HFFc6 (cell line): Measurements from ENCODE around the gene NLGN1. TPM values are rescaled to one million over a fixed set of nuclear protein-coding genes. Genes with fewer than 3 reads are reported as not detected.

Experiments used
- DNase-seq: peaks from one replicate; pipeline ENCODE4 v3.0.0-alpha.2; 2018
- H3K27ac Mint-ChIP-seq: 2 replicates; pipeline ENCODE4 v1.8.0; 2020; ENCODE audit warnings: mild to moderate bottlenecking, mixed read lengths
- H3K27me3 Mint-ChIP-seq: 2 replicates; pipeline ENCODE4 v1.8.0; 2021; ENCODE audit warnings: mild to moderate bottlenecking, moderate library complexity, mixed read lengths; ENCODE audit not compliant: insufficient read depth
- H3K36me3 Mint-ChIP-seq: 2 replicates; pipeline ENCODE4 v1.8.0; 2021; ENCODE audit warnings: low read depth, mixed read lengths
- H3K4me1 Mint-ChIP-seq: 2 replicates; pipeline ENCODE4 v1.8.0; 2020; ENCODE audit warnings: low read depth, mixed read lengths
- H3K4me3 Mint-ChIP-seq: 2 replicates; pipeline ENCODE4 v1.8.0; 2020; ENCODE audit warnings: mild to moderate bottlenecking, moderate library complexity, mixed read lengths
- H3K9me3 Mint-ChIP-seq: 2 replicates; pipeline ENCODE4 v1.8.0; 2020; ENCODE audit warnings: mild to moderate bottlenecking, mixed read lengths
- total RNA-seq, 6 experiments: library from RNA; stranded (reverse); fragmentation: NEBNext Ultra II Directional; extraction: Animal tissue kit (Norgen Biotek cat#: 25700); gene quantifications; 2 replicates in 1 of 6; 3 replicates in 5 of 6; pipeline ENCODE4 v1.2.3, GENCODE V29; 2021
- TF ChIP-seq, protein P1 (sequence below): fragments of 200-600 bp; sonication (generic); IDR thresholded peaks from 2 replicates; pipeline ENCODE4 v1.5.0; 2021; ENCODE audit warnings: antibody characterized with exemption, mild to moderate bottlenecking

Gene NLGN1
- total RNA-seq, 6 experiments from 2014 or later, result 10.0 to 17.2 (median 15.7) TPM

DNA sequence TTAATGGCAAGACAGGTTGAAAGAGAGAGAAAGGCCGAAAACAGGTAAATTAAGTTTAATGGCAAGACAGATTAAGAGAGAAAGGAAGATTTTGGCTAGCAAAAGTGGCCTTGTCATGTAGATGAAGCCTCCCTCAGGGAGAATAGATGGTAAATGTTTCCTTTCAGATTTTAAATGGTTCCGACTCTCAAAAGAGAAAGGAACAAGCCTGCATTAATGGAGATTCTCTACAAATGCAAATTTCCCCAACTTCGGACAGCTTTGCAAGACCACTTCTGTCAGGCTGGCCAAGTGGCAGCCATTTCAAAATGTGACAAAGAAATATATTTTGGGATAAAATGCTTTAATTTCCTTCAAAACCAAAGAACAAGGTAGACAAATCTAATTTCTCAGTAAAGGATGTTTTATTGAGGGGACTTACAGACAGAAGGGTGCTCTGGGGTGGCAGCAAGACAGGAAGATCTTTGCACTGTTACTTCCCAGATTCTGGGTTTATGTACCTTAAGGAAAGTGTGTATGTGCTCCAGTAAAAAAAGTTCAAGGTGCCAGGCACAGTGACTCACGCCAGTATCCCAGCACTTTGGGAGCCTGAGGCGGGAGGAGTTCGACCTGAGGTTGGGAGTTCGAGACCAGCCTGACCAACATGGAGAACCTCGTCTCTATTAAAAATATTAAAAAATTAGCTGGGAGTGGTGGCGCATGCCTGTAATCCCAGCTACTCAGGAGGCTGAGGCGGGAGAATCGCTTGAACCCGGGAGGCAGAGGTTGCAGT is 835.3 kb downstream of the NLGN1 start:
- no peak for DNase-seq
- H3K4me1 Mint-ChIP-seq, result peaks cover 6% of the 10 kb centered on the region; the same call in 1 of the 2 replicates
- no peaks in the 10 kb centered on the region for H3K27me3 Mint-ChIP-seq
- no peak overlapping the region for H3K4me3 Mint-ChIP-seq
- TF ChIP-seq, protein P1, sequence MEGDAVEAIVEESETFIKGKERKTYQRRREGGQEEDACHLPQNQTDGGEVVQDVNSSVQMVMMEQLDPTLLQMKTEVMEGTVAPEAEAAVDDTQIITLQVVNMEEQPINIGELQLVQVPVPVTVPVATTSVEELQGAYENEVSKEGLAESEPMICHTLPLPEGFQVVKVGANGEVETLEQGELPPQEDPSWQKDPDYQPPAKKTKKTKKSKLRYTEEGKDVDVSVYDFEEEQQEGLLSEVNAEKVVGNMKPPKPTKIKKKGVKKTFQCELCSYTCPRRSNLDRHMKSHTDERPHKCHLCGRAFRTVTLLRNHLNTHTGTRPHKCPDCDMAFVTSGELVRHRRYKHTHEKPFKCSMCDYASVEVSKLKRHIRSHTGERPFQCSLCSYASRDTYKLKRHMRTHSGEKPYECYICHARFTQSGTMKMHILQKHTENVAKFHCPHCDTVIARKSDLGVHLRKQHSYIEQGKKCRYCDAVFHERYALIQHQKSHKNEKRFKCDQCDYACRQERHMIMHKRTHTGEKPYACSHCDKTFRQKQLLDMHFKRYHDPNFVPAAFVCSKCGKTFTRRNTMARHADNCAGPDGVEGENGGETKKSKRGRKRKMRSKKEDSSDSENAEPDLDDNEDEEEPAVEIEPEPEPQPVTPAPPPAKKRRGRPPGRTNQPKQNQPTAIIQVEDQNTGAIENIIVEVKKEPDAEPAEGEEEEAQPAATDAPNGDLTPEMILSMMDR, result no peak
- no peaks in the 10 kb centered on the region for H3K9me3 Mint-ChIP-seq
- H3K27ac Mint-ChIP-seq, result no peak overlapping the region
- H3K36me3 Mint-ChIP-seq, result no peaks in the 10 kb centered on the region

DNA sequence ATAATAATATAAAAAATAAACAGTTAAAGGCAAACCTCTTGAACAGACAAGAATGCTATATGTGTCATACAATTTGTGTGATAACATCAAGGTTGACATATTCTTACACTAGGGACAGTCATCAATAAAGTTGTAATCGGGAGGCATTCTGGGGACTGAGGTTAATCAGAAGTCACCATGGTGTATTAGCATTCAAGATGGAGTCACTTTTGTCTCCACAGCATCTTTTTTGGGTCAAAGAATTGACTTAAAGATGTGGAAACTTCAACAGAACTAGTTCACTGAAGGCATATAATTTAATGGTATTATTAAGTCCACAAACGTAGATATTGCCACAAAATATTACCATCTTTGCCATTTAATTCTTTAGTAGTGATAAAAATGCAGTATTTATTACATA is 836.0 kb downstream of the NLGN1 start:
- no peaks in the 10 kb centered on the region for H3K9me3 Mint-ChIP-seq
- TF ChIP-seq, protein P1, result no peak

DNA sequence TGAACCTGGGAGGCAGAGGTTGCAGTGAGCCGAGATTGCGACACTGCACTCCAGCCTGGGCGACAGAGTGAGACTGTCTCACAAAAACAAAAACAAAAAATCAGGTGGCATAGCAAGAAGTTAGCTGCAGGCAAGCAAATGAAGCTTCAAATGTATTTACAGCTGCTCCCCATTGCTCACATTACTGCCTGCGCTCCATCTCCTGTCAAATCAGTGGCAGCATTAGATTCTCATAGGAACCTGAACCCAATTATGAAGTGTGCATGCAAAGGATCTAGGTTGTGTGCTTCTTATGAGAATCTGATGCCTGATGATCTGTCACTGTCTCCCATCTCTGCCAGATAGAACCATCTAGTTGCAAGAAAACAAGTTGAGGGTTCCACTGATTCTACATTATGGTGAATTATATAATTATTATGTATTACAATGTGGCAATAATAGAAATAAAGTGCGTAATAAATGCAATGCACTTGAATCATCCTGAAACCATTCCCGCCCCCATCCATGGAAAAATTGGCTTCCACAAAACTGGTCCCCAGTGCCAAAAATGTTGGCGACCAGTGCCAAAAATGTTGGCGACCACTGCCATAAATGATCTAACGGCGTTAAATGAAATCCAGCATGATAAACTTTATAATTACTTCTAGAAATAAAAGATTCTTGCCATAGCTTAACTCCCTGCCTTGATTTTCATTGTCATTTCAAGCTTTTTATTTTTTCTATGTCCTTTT is 844.9 kb downstream of the NLGN1 start:
- no peaks in the 10 kb centered on the region; the same call in 1 of the 2 replicates for H3K4me1 Mint-ChIP-seq
- H3K27ac Mint-ChIP-seq, result no peak overlapping the region
- no peaks in the 10 kb centered on the region for H3K27me3 Mint-ChIP-seq
- H3K9me3 Mint-ChIP-seq, result no peaks in the 10 kb centered on the region
- H3K36me3 Mint-ChIP-seq, result no peaks in the 10 kb centered on the region
- DNase-seq, result no peak
- H3K4me3 Mint-ChIP-seq, result no peak overlapping the region
- TF ChIP-seq, protein P1, result no peak

More for the DNA sequence above, 836.0 kb downstream of the NLGN1 start:
- Mint-ChIP-seq H3K36me3 (no peaks in the 10 kb centered on the region), H3K4me1 (peaks cover 6% of the 10 kb centered on the region; the same call in 1 of the 2 replicates), H3K27me3 (no peaks in the 10 kb centered on the region), H3K4me3 (no peak overlapping the region), H3K27ac (no peak overlapping the region)
- DNase-seq, result no peak

DNA sequence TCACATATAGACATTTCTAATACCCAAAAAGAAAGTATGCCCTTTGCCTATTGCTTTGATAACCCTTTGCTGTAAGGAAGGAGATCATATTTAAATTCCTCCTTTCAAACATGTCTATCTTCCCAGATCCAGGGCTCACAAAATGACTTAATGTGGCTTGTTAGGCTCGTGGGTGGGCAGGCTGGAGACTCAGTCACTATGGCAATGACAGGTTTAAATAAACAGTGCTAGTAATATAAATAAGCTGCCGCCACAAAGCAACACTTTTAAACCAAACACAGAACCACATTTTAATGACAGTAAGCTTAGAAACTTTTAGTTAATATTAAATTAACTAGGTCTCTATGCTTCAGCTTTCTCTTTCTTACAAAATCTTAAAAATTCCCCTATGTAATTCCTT is 845.6 kb downstream of the NLGN1 start:
- Mint-ChIP-seq H3K4me1 (no peaks in the 10 kb centered on the region; the same call in 1 of the 2 replicates), H3K36me3 (no peaks in the 10 kb centered on the region), H3K4me3 (no peak overlapping the region), H3K27ac (no peak overlapping the region), H3K27me3 (no peaks in the 10 kb centered on the region), H3K9me3 (no peaks in the 10 kb centered on the region)
- TF ChIP-seq, protein P1, result no peak
- no peak for DNase-seq

DNA sequence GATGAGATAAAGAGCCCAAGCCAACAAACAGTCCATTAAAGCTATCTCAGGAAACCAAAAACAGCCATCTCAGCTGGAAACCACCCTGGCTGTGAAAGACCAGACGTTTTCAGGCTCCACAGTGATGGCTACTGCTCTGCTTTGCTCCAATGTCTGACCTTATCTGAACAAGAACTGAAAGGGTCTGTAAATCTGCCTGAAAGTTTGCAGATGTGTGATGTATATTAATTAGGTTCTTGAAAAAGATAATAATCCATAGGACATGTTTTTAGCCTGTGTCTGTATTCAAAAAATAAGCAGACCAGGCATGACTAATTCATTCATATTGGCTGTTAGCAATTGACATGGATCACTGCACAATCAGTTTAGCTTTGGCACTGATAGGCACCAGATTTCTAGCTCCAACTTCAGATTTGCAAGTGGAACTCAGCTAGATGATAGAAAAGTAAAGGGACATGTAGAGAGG is 850.2 kb downstream of the NLGN1 start:
- no peak overlapping the region for H3K4me3 Mint-ChIP-seq
- no peaks in the 10 kb centered on the region for H3K36me3 Mint-ChIP-seq
- no peak for DNase-seq
- no peak overlapping the region for H3K27ac Mint-ChIP-seq
- no peaks in the 10 kb centered on the region; the same call in 1 of the 2 replicates for H3K4me1 Mint-ChIP-seq
- H3K9me3 Mint-ChIP-seq, result no peaks in the 10 kb centered on the region
- TF ChIP-seq, protein P1, result no peak
- no peaks in the 10 kb centered on the region for H3K27me3 Mint-ChIP-seq
